ENCODE measurements around the gene ZNF235. TPM values are rescaled to one million over a fixed set of nuclear protein-coding genes. Genes with fewer than 3 reads are reported as not detected.
"Not testable (repeated sequence)": the region's sequence is repeated elsewhere in the genome, so short reads cannot be mapped to it uniquely, and the experiment has no call there.

Gene ZNF235
- total RNA-seq, result 10 to 100 TPM in 2 of 5 experiments, 1 to 10 TPM in 3; 5.5 to 14.3 (median 6.7) TPM
- polyA plus RNA-seq, result 1 to 10 TPM; 1.9 to 4.3 TPM
- 10.6 reads per million, percentile 37 among the genes with 10 or more reads in this experiment for total RNA-seq

- ChIA-PET CTCF (no interaction called here), POLR2A (interaction anchor here (0.6 to 2.0 kb wide), 5 partner anchors 92 to 1065 kb away, joined by 3 to 7 read pairs (median 3); partner anchors contain the start of genes SMG9, ZNF180, ZNF226 and ZNF227)
- H3K9me3 ChIP-seq (ENCODE audit: control insufficient read depth in 2 of 3, low read length in 3 of 3), result no peaks in the 10 kb centered on the region
- DNase-seq (peak; percentile 17 to 77 (median 59)), ATAC-seq (peak; percentile 97)
- H3K36me3 Mint-ChIP-seq, result peaks cover 17 to 32% (median 26%) of the 10 kb centered on the region in 5 donors
- H3K36me3 ChIP-seq (ENCODE audit: control insufficient read depth in 2 of 3, insufficient read depth in 3 of 3, low read length in 3 of 3), result peaks cover 0 to 28% (median 2%) of the 10 kb centered on the region in 3 experiments
- intact Hi-C loops (cut with micrococcal nuclease), result loop anchor here (1.0 to 10.0 kb wide), 13 partner anchors 92 to 478 kb away; partner anchors contain the start of genes ZNF225 (in 2 of the 2), ZNF226 (in 2 of the 2), ZNF227 (in 2 of the 2) and ZNF155 (in 1 of the 2)
- peaks cover 5 to 34% (median 27%) of the 10 kb centered on the region in 7 donors for H3K4me1 Mint-ChIP-seq
- H3K27me3 ChIP-seq (ENCODE audit: control insufficient read depth in 2 of 2, insufficient read depth in 2 of 2, low read length in 2 of 2), result no peaks in the 10 kb centered on the region
- peaks cover under 1 to 64% (median 20%) of the 10 kb centered on the region in 11 donors for H3K9me3 Mint-ChIP-seq
- H3K27me3 Mint-ChIP-seq, result peaks cover 0 to 10% (median 0%) of the 10 kb centered on the region in 5 donors
- peak within 1 kb of the TSS; percentile 88 to 96 (median 93) for H3K4me3 Mint-ChIP-seq
- peak within 1 kb of the TSS; percentile 84 for H3K4me3 ChIP-seq (ENCODE audit: low read length)
- peak within 1 kb of the TSS; percentile 65 for H3K27ac ChIP-seq (ENCODE audit: low read depth, low read length)
- peaks cover 10 to 12% of the 10 kb centered on the region in 2 donors for H3K4me1 ChIP-seq (ENCODE audit: control insufficient read depth in 2 of 2, insufficient read depth in 2 of 2, low read length in 2 of 2)
- H3K27ac Mint-ChIP-seq, result peak within 1 kb of the TSS; percentile 20 to 82 (median 77)
Observed at GRCh38 chr19:44304659-44305193, at the start of gene ZNF235. TSS of gene ZNF235 (minus strand) at chr19:44305025. CDS start at chr19:44303404, 1,621 bp downstream.

- Mint-ChIP-seq H3K4me1 (no peaks in the 10 kb centered on the region), H3K4me3 (no peak overlapping the region), H3K27ac (no peak overlapping the region), H3K27me3 (peaks cover 0 to 13% (median 5%) of the 10 kb centered on the region in 5 donors), H3K9me3 (peaks cover 11 to 91% (median 44%) of the 10 kb centered on the region in 11 donors), H3K36me3 (peaks cover 0 to 11% (median 0%) of the 10 kb centered on the region in 5 donors)
- CTCF ChIA-PET, result no interaction called here
- ATAC-seq (no peak), DNase-seq (no peak)
- POLR2A ChIA-PET, result no interaction called here
- Histone ChIP-seq H3K9me3 (ENCODE audit: control insufficient read depth in 2 of 3, low read length in 3 of 3) (peaks cover 0 to 22% (median 0%) of the 10 kb centered on the region in 3 experiments), H3K36me3 (ENCODE audit: control insufficient read depth in 2 of 3, insufficient read depth in 3 of 3, low read length in 3 of 3) (no peaks in the 10 kb centered on the region), H3K4me1 (ENCODE audit: control insufficient read depth in 2 of 2, insufficient read depth in 2 of 2, low read length in 2 of 2) (no peaks in the 10 kb centered on the region), H3K27me3 (ENCODE audit: control insufficient read depth in 2 of 2, insufficient read depth in 2 of 2, low read length in 2 of 2) (no peaks in the 10 kb centered on the region), H3K27ac (ENCODE audit: low read depth, low read length) (no peak overlapping the region), H3K4me3 (ENCODE audit: low read length) (no peak overlapping the region)
- intact Hi-C loops (cut with micrococcal nuclease), result no loop called here
Observed at GRCh38 chr19:44346556-44346955, 41.7 kb upstream of the ZNF235 start.

GRCh38 chr19:44345959-44346358, 41.1 kb upstream of the ZNF235 start:
- Mint-ChIP-seq H3K4me3 (no peak overlapping the region), H3K9me3 (peaks cover 11 to 92% (median 44%) of the 10 kb centered on the region in 11 donors), H3K4me1 (no peaks in the 10 kb centered on the region), H3K27me3 (peaks cover 0 to 10% (median 4%) of the 10 kb centered on the region in 5 donors), H3K27ac (no peak overlapping the region), H3K36me3 (peaks cover 0 to 11% (median 0%) of the 10 kb centered on the region in 5 donors)
- intact Hi-C loops (cut with micrococcal nuclease), result no loop called here
- DNase-seq (no peak), ATAC-seq (no peak)
- H3K36me3 ChIP-seq (ENCODE audit: control insufficient read depth in 2 of 3, insufficient read depth in 3 of 3, low read length in 3 of 3), result no peaks in the 10 kb centered on the region
- no peaks in the 10 kb centered on the region for H3K27me3 ChIP-seq (ENCODE audit: control insufficient read depth in 2 of 2, insufficient read depth in 2 of 2, low read length in 2 of 2)
- POLR2A ChIA-PET, result no interaction called here
- no peaks in the 10 kb centered on the region for H3K4me1 ChIP-seq (ENCODE audit: control insufficient read depth in 2 of 2, insufficient read depth in 2 of 2, low read length in 2 of 2)
- peaks cover 0 to 22% (median 0%) of the 10 kb centered on the region in 3 experiments for H3K9me3 ChIP-seq (ENCODE audit: control insufficient read depth in 2 of 3, low read length in 3 of 3)
- H3K27ac ChIP-seq (ENCODE audit: low read depth, low read length), result no peak overlapping the region
- CTCF ChIA-PET, result no interaction called here
- no peak overlapping the region for H3K4me3 ChIP-seq (ENCODE audit: low read length)

GRCh38 chr19:44344255-44344654, 39.4 kb upstream of the ZNF235 start:
- Histone ChIP-seq H3K9me3 (ENCODE audit: control insufficient read depth in 2 of 3, low read length in 3 of 3) (peaks cover 0 to 20% (median 4%) of the 10 kb centered on the region in 3 experiments), H3K36me3 (ENCODE audit: control insufficient read depth in 2 of 3, insufficient read depth in 3 of 3, low read length in 3 of 3) (no peaks in the 10 kb centered on the region), H3K27ac (ENCODE audit: low read depth, low read length) (no peak overlapping the region), H3K4me1 (ENCODE audit: control insufficient read depth in 2 of 2, insufficient read depth in 2 of 2, low read length in 2 of 2) (no peaks in the 10 kb centered on the region), H3K27me3 (ENCODE audit: control insufficient read depth in 2 of 2, insufficient read depth in 2 of 2, low read length in 2 of 2) (no peaks in the 10 kb centered on the region), H3K4me3 (ENCODE audit: low read length) (no peak overlapping the region)
- no peaks in the 10 kb centered on the region for H3K4me1 Mint-ChIP-seq
- H3K36me3 Mint-ChIP-seq, result peaks cover 0 to 11% (median 4%) of the 10 kb centered on the region in 5 donors
- ChIA-PET POLR2A (no interaction called here), CTCF (no interaction called here)
- H3K27ac Mint-ChIP-seq, result peak overlapping the region in 1 of 9 donors; percentile 18
- no peak overlapping the region for H3K4me3 Mint-ChIP-seq
- ATAC-seq (no peak), DNase-seq (no peak)
- H3K9me3 Mint-ChIP-seq, result peaks cover 11 to 93% (median 36%) of the 10 kb centered on the region in 11 donors
- H3K27me3 Mint-ChIP-seq, result peaks cover 0 to 6% (median 4%) of the 10 kb centered on the region in 5 donors
- intact Hi-C loops (cut with micrococcal nuclease), result no loop called here

- no peak for DNase-seq
- Mint-ChIP-seq H3K36me3 (peaks cover 0 to 24% (median 7%) of the 10 kb centered on the region in 5 donors), H3K9me3 (peaks cover 16 to 92% (median 33%) of the 10 kb centered on the region in 11 donors), H3K27ac (no peak overlapping the region), H3K4me1 (no peaks in the 10 kb centered on the region), H3K27me3 (peaks cover 0 to 9% (median 0%) of the 10 kb centered on the region in 5 donors), H3K4me3 (no peak overlapping the region)
- no peaks in the 10 kb centered on the region for H3K4me1 ChIP-seq (ENCODE audit: control insufficient read depth in 2 of 2, insufficient read depth in 2 of 2, low read length in 2 of 2)
- no peak overlapping the region for H3K4me3 ChIP-seq (ENCODE audit: low read length)
- H3K27ac ChIP-seq (ENCODE audit: low read depth, low read length), result no peak overlapping the region
- CTCF ChIA-PET, result no interaction called here
- no peaks in the 10 kb centered on the region for H3K36me3 ChIP-seq (ENCODE audit: control insufficient read depth in 2 of 3, insufficient read depth in 3 of 3, low read length in 3 of 3)
- no peak for ATAC-seq
- no peaks in the 10 kb centered on the region for H3K27me3 ChIP-seq (ENCODE audit: control insufficient read depth in 2 of 2, insufficient read depth in 2 of 2, low read length in 2 of 2)
- intact Hi-C loops (cut with micrococcal nuclease), result no loop called here
- POLR2A ChIA-PET, result no interaction called here
- peaks cover 0 to 12% (median 4%) of the 10 kb centered on the region in 3 experiments for H3K9me3 ChIP-seq (ENCODE audit: control insufficient read depth in 2 of 3, low read length in 3 of 3)
Observed at GRCh38 chr19:44341794-44342193, 37.0 kb upstream of the ZNF235 start.

GRCh38 chr19:44334639-44335038, 29.8 kb upstream of the ZNF235 start:
- H3K4me1 Mint-ChIP-seq; H3K27me3 Mint-ChIP-seq; ATAC-seq; H3K4me3 Mint-ChIP-seq; POLR2A ChIA-PET; intact Hi-C loops (cut with micrococcal nuclease); H3K4me3 ChIP-seq (ENCODE audit: low read length); CTCF ChIA-PET; DNase-seq; H3K27me3 ChIP-seq (ENCODE audit: control insufficient read depth in 2 of 2, insufficient read depth in 2 of 2, low read length in 2 of 2); H3K4me1 ChIP-seq (ENCODE audit: control insufficient read depth in 2 of 2, insufficient read depth in 2 of 2, low read length in 2 of 2); H3K36me3 ChIP-seq (ENCODE audit: control insufficient read depth in 2 of 3, insufficient read depth in 3 of 3, low read length in 3 of 3); H3K27ac Mint-ChIP-seq; H3K27ac ChIP-seq (ENCODE audit: low read depth, low read length): not testable (repeated sequence)
- peaks cover 0 to 41% (median 4%) of the 10 kb centered on the region in 3 experiments for H3K9me3 ChIP-seq (ENCODE audit: control insufficient read depth in 2 of 3, low read length in 3 of 3)
- Mint-ChIP-seq H3K9me3 (peaks cover 17 to 92% (median 55%) of the 10 kb centered on the region in 11 donors), H3K36me3 (peaks cover 0 to 59% (median 16%) of the 10 kb centered on the region in 5 donors)
